HFFc6 (cell line): ENCODE data around the gene CCNG2. TPM values are rescaled to one million over a fixed set of nuclear protein-coding genes. Genes with fewer than 3 reads are reported as not detected.

Experiments used
- DNase-seq: peaks from one replicate; pipeline ENCODE4 v3.0.0-alpha.2; 2018
- H3K27ac Mint-ChIP-seq: 2 replicates; pipeline ENCODE4 v1.8.0; 2020; ENCODE audit warnings: mild to moderate bottlenecking, mixed read lengths
- H3K27me3 Mint-ChIP-seq: 2 replicates; pipeline ENCODE4 v1.8.0; 2021; ENCODE audit warnings: mild to moderate bottlenecking, moderate library complexity, mixed read lengths; ENCODE audit not compliant: insufficient read depth
- H3K36me3 Mint-ChIP-seq: 2 replicates; pipeline ENCODE4 v1.8.0; 2021; ENCODE audit warnings: low read depth, mixed read lengths
- H3K4me1 Mint-ChIP-seq: 2 replicates; pipeline ENCODE4 v1.8.0; 2020; ENCODE audit warnings: low read depth, mixed read lengths
- H3K4me3 Mint-ChIP-seq: 2 replicates; pipeline ENCODE4 v1.8.0; 2020; ENCODE audit warnings: mild to moderate bottlenecking, moderate library complexity, mixed read lengths
- H3K9me3 Mint-ChIP-seq: 2 replicates; pipeline ENCODE4 v1.8.0; 2020; ENCODE audit warnings: mild to moderate bottlenecking, mixed read lengths
- long read RNA-seq: library from polyadenylated mRNA; unstranded; transcript quantifications from one replicate; pipeline ENCODE4 v2.0.0, GENCODE V29; 2019
- total RNA-seq, 6 experiments: library from RNA; stranded (reverse); fragmentation: NEBNext Ultra II Directional; extraction: Animal tissue kit (Norgen Biotek cat#: 25700); gene quantifications; 2 replicates in 1 of 6; 3 replicates in 5 of 6; pipeline ENCODE4 v1.2.3, GENCODE V29; 2021
- TF ChIP-seq, protein P1 (sequence below): fragments of 200-600 bp; sonication (generic); IDR thresholded peaks from 2 replicates; pipeline ENCODE4 v1.5.0; 2021; ENCODE audit warnings: antibody characterized with exemption, mild to moderate bottlenecking

The CCNG2 gene, protein sequence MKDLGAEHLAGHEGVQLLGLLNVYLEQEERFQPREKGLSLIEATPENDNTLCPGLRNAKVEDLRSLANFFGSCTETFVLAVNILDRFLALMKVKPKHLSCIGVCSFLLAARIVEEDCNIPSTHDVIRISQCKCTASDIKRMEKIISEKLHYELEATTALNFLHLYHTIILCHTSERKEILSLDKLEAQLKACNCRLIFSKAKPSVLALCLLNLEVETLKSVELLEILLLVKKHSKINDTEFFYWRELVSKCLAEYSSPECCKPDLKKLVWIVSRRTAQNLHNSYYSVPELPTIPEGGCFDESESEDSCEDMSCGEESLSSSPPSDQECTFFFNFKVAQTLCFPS
- total RNA-seq, result 10 to 100 TPM; 17.1 to 20.4 (median 19.2) TPM
- long read RNA-seq, full-length matches to known transcripts, result 4 of 8 reads
- long read RNA-seq, partial matches to known transcripts, result 2 of 8 reads
- long read RNA-seq, other reads (novel, unspliced or antisense), result 2 of 8 reads

DNA sequence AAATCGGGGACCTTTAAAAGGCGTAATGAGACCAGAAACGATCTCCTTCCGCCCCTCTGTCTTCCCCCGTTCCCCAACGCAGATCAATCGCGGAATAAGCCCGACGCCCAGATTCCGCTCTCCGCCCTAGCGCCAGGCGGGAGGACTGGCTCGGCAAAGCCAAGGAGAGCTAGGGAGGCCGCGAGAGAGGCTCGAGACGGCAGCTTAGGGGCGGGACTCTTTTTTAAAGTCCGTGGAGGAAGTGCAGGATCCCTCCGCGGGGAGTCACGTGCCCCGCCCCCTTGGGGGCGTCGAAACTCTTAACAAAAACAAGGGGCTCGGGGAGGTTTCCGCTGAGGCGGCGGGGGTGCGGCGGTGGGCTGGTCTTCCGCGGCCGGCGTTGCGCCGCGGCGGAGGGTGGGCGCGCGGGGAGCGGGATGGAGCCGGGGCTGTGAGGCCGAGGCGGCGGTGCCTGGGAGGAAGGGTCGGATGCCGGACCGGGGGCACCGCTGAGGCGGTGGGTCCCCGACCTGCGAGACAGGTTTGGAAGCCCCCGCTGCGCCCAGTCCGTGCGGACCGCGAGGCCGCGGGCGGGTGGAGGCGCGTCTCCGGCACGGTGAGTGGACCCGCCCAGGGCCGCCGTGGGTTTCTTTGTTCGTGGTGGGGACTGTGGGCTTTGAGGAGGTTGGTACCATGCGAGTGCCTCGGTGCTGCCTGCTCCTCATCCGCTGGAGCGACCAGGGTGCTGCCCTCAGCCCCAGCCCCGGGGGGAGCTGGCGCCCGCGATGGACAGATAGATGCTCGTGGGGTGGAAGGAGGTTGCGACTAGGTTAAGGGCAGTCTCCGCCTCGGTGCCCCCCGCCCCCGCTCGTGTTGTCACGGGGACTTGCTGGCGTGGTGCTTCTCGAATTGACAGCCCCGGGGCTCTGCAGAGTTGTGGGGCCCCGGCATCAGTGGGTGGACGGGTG lies at the start of gene CCNG2:
CCNG2 (plus strand) TSS at position 296 of the 947 bp plus-strand sequence. CDS start 1,326 bp downstream, outside the sequence.
- no peak for DNase-seq
- H3K9me3 Mint-ChIP-seq, result no peaks in the 10 kb centered on the region
- peak within 1 kb of the TSS; percentile 94 for H3K4me3 Mint-ChIP-seq
- TF ChIP-seq, protein P1, sequence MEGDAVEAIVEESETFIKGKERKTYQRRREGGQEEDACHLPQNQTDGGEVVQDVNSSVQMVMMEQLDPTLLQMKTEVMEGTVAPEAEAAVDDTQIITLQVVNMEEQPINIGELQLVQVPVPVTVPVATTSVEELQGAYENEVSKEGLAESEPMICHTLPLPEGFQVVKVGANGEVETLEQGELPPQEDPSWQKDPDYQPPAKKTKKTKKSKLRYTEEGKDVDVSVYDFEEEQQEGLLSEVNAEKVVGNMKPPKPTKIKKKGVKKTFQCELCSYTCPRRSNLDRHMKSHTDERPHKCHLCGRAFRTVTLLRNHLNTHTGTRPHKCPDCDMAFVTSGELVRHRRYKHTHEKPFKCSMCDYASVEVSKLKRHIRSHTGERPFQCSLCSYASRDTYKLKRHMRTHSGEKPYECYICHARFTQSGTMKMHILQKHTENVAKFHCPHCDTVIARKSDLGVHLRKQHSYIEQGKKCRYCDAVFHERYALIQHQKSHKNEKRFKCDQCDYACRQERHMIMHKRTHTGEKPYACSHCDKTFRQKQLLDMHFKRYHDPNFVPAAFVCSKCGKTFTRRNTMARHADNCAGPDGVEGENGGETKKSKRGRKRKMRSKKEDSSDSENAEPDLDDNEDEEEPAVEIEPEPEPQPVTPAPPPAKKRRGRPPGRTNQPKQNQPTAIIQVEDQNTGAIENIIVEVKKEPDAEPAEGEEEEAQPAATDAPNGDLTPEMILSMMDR, result 0 out of 2 replicates have a peak, but pooled peaks have one; percentile 9
- peaks cover 3% of the 10 kb centered on the region for H3K27me3 Mint-ChIP-seq
- H3K36me3 Mint-ChIP-seq, result peaks cover 11% of the 10 kb centered on the region
- H3K4me1 Mint-ChIP-seq, result peaks cover 35% of the 10 kb centered on the region
- H3K27ac Mint-ChIP-seq, result peak within 1 kb of the TSS; percentile 93

DNA sequence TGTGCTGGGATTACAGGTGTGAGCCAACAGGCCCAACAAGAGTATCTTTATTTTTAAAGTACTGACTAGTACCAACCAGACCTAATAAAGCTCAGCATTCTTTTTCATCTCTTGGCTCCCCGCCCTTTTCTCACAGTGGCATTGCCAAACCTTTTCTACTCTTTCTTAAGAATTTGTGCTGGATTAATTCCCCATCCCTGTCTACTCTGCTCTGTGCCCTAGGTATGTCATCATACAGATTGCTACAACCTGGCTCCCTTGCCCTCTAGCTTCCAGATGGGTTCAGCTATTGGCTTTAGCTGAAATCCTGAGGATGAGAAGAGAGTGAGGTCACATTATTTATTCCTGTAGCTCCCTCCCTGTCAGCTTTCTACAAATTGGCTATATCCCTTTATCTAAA lies 46.3 kb upstream of the CCNG2 start:
- no peaks in the 10 kb centered on the region for H3K9me3 Mint-ChIP-seq
- H3K36me3 Mint-ChIP-seq, result no peaks in the 10 kb centered on the region
- no peak overlapping the region for H3K27ac Mint-ChIP-seq
- no peaks in the 10 kb centered on the region for H3K4me1 Mint-ChIP-seq
- TF ChIP-seq, protein P1, result no peak
- peaks cover 15% of the 10 kb centered on the region for H3K27me3 Mint-ChIP-seq
- no peak overlapping the region for H3K4me3 Mint-ChIP-seq
- DNase-seq, result no peak

DNA sequence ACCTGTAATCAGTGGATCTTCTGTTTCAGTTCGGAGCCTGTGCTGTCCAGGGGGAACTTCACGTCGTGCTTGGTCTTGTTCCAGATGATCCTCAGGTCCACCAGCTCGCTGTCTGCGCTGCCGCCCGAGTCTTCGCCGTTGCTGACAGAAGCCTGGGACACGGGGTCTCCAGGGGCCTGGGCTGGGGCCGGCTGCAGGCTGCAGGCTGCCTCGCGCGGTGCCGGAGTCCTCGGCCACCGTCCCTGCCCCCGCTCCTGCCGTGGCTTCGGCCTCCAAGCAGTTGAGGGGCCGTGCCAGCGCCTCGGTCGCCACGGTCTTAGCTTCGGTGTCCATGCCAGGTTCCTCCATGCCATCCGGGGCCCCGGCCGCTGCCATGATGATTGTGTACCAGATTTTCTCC lies 43.9 kb upstream of the CCNG2 start:
- no peaks in the 10 kb centered on the region for H3K9me3 Mint-ChIP-seq

DNA sequence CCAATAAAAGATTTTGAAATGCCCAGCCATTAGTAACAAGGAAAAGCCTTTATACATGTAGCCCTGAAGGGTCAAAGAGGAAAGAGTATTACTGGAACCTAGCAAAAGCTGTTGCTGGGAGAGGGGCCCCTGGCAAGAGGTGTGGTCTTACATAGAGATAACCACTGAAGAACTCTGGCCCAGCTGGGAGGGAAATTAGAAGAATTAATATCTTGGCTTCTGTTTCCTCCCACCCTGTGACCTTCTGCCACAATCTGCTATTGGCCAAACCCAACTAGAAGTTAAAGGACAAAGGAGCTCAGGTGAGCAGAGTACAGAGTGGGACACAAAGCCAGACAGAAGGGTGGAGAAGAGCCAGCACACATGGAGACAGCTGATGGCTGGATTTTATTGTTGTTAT lies 39.3 kb upstream of the CCNG2 start:
- H3K4me3 Mint-ChIP-seq, result no peak overlapping the region
- TF ChIP-seq, protein P1, result no peak
- H3K27ac Mint-ChIP-seq, result no peak overlapping the region
- DNase-seq, result no peak
- H3K27me3 Mint-ChIP-seq, result peaks cover 28% of the 10 kb centered on the region
- no peaks in the 10 kb centered on the region for H3K9me3 Mint-ChIP-seq
- no peaks in the 10 kb centered on the region for H3K4me1 Mint-ChIP-seq
- no peaks in the 10 kb centered on the region for H3K36me3 Mint-ChIP-seq

More for the DNA sequence above, 43.9 kb upstream of the CCNG2 start:
- Mint-ChIP-seq H3K4me1 (no peaks in the 10 kb centered on the region), H3K4me3 (no peak overlapping the region), H3K27ac (no peak overlapping the region), H3K27me3 (peaks cover 19% of the 10 kb centered on the region), H3K36me3 (no peaks in the 10 kb centered on the region)
- TF ChIP-seq, protein P1, result no peak
- no peak for DNase-seq

DNA sequence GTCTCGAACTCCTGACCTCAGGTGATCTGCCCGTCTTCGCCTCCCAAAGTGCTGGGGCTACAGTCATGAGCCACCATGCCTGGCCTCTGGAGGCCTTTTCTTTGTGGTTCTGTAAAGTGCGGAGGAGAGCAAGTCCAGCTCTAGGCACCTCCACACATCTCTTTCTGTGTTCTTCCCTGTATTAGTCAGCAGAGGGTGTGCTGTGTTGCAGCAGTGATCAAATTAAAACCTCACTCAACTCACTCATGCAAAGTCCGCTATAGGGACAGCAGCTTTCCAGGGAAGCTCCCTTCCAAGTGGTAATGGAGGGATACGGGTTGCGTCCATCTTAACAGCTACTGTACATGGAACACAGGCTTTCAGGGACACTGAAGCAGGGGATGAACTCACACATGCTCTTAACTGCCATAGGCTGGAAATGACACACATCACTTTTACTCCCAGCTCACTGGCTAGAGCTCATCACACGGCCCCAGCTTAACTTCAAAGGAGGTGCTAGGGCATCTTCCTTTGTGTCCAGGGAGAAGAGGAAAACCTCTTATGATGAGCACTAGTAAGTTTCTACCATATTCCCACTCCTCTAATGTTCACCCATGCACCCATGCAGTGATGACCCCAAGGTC lies 36.0 kb upstream of the CCNG2 start:
- Mint-ChIP-seq H3K36me3 (no peaks in the 10 kb centered on the region), H3K27ac (no peak overlapping the region), H3K4me1 (no peaks in the 10 kb centered on the region), H3K9me3 (no peaks in the 10 kb centered on the region), H3K27me3 (peaks cover 36% of the 10 kb centered on the region), H3K4me3 (no peak overlapping the region)
- DNase-seq, result no peak
- TF ChIP-seq, protein P1, result no peak; the same call in 1 of the 2 replicates
